HPDE6-E6E7 (cell line): ENCODE data around the gene KRT33A.
"Not testable (repeated sequence)": the region's sequence is repeated elsewhere in the genome, so short reads cannot be mapped to it uniquely, and the experiment has no call there.

ENCODE experiments used
- DNase-seq: peaks from one replicate; pipeline ENCODE4 v3.0.0; 2011; ENCODE audit warnings: missing footprints; ENCODE audit errors: extremely low spot score

Gene KRT33A

DNA sequence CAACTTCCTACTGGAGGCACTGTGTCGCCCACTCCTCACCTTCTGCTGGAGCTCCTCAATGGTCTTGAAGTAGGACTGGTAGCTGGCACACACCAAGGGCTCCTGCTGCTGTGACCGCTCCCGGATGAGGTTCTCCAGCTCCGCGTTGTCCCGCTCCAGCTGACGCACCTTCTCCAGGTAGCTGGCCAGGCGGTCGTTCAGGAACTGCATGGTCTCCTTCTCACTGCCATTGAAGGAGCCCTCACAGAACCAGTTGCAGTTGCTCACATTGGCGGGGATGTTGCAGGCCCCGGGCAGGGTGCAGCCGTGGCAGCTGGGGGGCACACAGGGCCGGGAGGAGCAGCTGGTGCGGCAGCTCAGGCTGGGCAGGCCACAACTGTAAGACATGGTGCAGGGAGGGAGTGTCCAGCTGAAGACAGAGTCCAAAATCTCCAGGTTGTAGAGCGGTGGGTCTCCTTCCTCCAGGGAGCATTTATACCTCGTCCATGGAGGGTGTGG, at the start of gene KRT33A:
KRT33A (minus strand) TSS at position 448 of the 498 bp plus-strand sequence; CDS start at position 387, 61 bp downstream.
- not testable (repeated sequence) for DNase-seq

DNA sequence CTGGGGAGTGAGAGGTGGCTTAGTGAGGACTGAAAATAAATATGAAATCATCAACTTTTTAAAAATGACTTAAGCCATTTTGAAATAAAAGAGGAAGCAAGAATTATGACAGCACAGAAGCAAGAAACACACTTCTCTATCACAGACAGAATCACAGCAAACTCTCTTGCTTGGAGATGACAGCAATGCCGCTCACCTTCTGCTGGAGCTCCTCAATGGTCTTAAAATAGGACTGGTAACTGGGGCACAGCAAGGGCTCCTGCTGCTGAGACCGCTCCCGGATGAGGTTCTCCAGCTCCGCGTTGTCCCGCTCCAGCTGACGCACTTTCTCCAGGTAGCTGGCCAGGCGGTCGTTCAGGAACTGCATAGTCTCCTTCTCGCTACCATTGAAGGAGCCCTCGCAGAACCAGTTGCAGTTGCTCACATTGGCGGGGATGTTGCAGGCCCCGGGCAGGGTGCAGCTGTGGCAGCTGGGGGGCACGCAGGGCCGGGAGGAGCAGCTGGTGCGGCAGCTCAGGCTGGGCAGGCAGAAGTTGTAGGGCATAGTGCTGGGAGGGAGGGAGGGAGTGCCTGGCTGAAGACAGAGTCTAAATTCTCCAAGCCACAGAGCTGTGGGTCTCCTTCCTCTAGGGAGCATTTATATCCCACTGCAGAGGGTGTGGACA, 46.5 kb upstream of the KRT33A start, which contains the start of gene KRT31:
KRT31 (minus strand) TSS at position 613 of the 665 bp plus-strand sequence; CDS start at position 544, 69 bp downstream.
- no peak for DNase-seq

DNA sequence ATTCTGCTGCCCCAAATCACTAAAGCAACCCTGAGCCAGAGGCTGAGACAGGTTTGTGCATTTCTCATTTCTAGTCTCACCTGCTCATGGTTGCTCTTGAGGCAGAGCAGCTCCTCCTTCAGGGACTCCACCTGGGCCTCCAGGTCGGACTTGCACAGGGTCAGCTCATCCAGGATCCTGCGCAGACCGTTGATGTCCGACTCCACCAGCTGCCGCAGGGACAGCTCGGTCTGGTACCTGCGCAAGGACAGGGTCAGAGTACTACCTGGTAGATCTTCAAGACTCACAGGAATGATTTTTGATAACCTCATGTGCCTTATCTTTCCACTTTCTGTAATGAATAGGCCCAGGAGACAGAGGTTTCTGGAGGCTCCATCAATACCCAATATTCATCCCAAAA, 45.7 kb upstream of the KRT33A start:
- DNase-seq = no peak

DNA sequence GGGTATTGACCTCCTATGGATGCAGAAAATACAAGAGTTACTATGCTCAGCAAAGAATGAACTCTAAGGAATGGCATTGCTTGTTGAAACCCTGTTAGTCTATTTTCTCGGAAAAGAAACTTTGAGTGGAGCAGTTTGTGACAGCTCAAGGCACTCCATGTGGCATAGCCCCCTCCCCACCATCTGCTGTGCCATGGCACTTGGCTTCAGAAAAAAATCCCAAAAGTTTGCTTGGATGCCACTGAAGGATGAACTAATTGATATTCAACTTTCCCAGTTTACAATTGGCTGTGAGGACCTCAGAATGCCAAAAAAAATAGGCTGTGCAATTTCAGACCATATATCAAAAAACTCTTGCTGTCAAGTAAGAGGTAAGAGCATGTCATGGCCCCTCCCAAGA, 45.0 kb upstream of the KRT33A start:
- DNase-seq = no peak

DNA sequence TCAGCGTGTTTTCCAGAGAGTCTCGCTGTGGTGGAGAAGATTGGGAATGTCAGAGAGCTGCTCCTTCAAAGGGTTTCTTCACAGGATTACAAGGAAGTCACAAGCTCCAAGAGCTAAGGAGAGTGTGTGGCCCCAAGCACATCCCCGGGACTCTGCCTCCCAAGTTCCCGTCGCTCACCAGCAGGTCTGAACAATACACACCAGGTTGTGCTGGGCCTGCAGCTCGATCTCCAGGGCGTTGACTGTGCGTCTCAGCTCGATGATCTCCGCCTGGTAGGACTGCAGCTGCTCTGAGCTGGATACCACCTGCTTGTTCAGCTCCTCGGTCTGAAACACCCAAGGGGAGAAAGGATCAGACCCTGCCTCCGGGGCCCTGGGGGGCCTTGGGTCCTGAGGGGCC, 44.4 kb upstream of the KRT33A start:
- not testable (repeated sequence) for DNase-seq

DNA sequence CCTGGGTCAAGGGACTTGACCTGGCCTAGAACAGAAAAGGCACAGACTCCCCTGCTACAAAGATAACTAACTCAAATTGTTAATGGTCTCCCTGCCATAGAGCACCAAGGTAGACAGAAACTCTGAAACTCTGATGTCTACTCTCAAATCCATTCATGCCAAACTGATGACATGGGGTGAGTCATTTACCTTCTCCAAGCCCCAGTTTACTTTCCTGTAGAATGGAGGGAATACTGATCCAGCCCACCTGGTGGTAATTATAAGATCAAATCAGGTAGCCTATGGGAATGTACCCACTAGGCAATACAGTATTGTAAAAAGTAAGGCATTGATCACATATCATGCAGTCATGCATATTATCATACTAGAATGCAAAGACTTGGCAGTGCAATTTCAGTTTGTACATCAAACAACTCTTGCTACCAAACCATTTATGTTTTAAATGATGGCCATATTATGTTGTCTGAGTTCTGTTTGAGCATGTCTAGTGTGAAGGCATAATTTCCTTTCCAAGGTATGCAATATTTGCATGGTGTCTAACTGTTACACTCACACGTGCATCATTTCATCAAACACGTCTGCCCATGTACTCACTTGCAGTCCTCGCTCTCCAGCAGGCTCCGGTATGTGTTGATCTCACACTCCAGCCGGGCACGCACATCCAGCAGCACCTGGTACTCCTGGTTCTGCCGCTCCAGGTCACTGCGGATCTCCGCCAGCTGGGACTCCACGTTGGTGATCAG, 43.8 kb upstream of the KRT33A start:
- DNase-seq = no peak

DNA sequence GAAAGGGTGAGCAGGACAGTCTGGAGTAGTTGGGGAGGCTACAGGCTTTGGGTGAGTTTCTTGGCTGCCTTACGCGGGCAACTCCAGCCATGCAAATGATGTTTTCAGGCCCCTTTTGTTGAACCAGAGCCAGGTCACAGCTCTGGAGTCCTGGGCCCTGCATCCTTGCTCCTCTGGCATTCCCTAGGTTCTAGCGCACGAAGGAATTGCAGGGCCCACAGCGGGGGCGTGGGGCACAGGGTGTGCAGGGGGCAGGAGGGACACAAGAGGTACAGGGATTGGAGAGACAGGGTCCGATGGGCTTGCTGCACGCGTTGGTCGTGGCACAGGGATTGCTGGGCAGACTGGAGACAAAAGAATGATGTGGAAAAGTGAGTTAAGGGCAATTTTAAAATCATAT, 43.2 kb upstream of the KRT33A start:
- DNase-seq = no peak

DNA sequence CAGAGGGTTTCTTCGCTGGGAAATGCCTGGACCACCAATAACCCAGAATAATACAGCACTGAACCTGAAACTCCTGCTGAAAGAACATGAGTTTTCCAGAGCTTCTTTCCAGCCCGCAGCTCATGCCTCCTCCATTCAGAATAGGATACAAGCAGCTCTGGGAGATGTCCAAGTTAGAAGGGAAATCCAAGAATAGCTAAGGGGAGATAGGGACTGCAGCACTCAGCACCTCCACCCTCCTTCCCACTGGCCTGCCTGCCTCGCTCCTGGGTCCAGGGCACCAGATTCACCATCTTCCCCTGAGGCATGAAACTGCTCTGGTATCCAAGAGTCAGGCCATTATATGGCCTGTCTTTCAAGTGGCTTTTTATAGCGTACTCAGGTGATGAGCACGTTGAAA, 42.7 kb upstream of the KRT33A start:
- no peak for DNase-seq

DNA sequence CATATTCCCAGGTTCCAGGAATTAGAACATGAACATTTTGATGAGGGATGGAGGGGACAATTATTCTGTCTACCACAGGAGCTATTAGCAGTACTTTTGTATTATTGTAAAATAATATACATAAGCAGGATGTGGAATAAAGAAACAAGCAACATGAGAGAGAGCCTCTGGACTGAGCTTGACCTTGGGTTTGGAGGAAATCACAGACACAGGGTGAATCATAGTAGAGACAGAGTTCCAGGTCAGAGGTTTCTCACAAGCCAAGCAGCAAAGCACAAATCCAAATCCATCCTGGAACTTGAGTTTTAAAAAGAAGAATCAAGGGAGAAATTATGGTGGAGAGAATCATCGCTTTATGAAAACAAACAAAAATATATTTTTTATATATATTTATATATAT, 41.6 kb upstream of the KRT33A start:
- no peak for DNase-seq

DNA sequence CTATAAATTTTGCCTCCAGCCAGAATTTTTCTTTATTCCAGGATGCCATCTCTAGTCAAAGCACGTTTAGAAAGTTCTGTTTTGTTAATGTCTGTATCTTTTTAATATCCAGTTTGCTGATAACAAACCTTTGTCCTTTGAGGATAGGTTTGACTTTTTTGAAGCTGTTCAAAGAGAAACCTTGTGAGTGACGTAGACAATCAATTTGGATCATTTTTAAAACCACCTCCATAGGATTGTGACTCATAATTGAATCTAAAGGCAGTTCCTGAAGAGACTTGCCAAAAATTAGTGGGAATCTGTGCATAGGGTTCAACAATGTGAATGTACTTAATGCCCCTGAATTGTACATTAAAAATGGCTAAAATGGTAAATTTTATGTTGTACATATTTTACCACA, 40.9 kb upstream of the KRT33A start:
- DNase-seq = no peak

DNA sequence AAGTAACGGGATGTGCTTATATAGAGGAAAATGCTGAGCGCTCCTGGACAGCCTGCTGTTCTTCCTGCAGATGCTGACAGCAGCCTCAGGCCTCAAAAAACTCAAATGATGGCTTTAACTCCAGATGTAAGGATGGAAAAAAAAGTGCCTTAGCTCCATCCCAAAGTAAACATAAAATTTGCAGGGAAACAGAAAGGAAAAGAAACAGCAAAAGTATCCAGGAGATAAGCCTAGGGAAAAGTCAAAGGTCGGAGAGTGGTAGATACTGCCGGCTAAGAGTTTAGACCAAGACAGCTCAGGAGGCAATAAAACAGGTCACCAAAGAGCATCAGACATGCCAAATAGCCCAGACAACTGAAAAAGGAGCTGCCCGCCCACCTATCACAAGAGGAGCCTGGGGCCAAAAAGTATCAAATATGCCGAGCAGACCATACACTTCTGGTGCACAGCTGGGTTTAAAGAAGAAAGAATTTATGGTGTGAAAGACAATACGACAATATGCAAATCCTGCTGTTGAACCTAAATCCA, 39.8 kb upstream of the KRT33A start:
- no peak for DNase-seq

DNA sequence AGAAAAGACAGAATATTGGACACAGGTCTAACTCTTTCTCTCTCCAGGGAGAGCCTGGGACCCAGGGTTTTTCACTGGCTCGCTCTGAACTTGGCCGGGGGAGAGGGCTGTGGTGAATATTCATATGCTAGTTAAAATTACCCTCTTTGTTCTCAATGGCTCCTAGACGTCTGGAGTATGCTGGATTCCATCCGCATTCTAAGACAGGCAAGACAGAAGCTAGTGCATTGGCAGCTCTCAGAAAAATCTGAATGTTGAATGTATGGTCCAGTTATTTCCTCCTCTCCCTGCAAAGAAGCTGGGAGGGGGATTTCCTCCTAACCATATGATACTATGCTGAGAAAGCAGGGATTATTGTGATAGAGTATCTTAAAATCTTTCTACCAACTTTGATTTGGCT, 37.0 kb upstream of the KRT33A start:
- no peak for DNase-seq

DNA sequence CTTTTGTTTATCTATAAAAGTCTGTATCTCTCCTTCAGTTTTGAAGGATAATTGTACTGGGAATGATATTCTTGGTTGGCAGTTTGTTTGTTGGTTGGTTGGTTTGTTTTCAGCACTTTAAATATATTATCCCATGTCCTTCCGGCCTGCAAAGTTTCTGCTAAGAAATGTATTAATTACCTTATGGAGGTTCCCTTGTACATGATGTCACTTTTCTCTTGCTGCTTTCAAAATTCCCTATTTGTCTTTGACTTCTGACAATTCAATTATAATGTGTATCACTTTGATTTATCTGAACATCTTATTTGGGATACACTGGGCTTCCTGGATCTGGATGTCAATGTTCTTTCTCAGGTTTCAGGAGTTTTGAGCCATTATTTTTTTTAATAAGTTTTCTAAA, 35.6 kb upstream of the KRT33A start:
- no peak for DNase-seq

DNA sequence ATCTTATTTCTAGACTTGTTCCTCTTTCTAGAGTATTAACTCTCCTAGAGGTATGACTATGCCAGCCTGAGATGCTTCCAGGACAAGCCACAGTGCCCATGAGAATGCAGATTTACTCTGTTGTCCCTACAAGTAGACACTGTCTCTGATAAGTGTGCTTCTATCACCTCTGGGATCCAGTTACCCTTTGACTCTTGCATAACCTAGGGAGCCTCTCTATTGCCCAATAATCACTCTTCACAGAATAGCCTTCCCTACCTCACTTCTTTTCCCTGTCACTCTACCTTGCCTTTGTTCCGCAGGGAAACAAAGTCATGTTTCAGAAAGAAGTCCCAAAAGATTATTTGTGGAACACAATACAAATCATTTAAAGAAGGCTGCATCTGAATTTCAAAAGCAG, 33.1 kb upstream of the KRT33A start:
- no peak for DNase-seq

DNA sequence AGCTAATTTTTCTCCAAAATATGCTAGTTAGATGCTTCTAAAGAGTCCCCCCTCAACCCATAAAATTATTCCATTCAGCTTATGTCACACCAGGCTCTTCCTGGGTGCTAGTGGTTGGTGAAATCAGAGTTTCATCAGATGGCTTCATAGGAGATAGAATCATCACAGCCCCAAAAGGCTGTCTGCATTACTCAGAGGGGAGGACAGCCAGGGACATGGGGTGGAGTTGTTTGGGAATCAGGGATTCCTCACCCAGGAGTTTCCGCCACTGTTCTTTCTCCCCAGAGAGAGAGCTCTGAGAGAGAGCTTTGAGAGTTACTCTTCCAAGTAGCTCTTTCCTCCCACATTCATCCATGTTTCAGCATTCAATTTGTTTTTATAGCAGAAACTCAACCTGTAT, 31.8 kb upstream of the KRT33A start:
- DNase-seq = no peak

DNA sequence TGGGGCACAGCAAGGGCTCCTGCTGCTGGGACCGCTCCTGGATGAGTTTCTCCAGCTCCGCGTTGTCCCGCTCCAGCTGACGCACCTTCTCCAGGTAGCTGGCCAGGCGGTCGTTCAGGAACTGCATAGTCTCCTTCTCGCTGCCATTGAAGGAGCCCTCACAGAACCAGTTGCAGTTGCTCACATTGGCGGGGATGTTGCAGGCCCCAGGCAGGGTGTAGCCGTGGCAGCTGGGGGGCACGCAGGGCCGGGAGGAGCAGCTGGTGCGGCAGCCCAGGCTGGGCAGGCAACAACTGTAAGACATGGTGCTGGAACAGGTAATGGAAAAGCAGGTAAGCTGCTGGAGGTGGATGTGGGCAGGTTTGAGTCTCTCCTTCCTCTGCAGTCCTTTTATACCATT, 31.3 kb upstream of the KRT33A start, which contains the start of gene KRT34:
KRT34 (minus strand) TSS at position 364 of the 400 bp plus-strand sequence; CDS start at position 304, 60 bp downstream.
- not testable (repeated sequence) for DNase-seq

DNA sequence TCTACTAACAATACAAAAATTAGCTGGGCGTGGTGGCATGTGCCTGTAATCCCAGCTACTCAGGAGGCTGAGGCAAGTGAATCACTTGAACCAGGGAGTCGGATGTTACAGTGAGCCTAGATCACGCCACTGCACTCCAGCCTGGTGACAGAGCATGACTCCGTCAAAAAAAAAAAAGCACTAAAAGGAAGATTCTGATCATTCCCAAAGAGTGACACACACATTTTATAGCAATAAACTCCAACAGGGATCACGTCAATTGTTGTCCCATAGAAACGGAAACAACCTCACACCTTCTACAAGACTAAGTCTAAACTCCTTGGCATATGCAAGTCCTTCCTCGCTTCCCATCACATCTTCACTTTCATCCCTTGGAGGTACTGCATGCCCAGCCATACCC, 29.5 kb upstream of the KRT33A start:
- peak; percentile 58 for DNase-seq

DNA sequence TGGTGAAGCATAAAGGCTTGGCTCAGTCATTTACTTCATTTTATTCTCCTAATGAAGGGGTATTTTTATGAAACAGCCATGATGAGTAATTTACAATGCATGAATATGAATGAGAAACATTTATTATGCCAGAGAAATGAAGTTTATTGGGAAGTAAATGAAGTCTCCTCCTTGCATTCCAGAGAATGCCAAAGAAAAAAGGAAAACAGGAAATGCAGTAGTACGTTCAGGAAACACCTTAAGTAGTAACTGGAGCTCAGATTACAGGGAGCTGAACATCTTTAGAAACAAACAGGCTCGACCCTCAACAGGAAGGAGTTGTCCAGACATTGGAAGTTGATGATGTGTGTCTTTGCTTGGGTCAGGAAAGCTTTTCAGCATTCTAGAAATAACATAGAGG, 26.9 kb upstream of the KRT33A start:
- no peak for DNase-seq

DNA sequence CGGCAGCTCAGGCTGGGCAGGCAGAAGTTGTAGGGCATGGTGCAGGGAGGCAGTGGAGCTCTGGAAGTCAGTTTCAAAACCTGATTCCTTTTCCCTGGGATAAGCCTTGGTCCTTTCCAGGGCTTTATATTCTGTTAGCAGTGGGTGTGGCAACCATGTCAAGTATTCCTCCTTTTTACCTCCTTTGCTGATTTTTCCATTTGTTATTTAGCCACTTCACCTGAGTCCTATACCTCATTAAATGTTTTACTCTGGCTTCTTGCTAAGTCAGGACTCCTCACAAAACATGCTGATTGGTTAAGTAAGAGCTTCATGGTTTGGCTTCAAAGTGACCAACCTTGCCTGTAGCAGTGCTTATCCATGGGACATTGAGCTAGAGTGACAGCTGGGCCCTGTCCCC, 19.1 kb upstream of the KRT33A start, which contains the start of gene KRT33B:
KRT33B (minus strand) TSS at position 101 of the 400 bp plus-strand sequence; CDS start at position 38, 63 bp downstream.
- DNase-seq = no peak

DNA sequence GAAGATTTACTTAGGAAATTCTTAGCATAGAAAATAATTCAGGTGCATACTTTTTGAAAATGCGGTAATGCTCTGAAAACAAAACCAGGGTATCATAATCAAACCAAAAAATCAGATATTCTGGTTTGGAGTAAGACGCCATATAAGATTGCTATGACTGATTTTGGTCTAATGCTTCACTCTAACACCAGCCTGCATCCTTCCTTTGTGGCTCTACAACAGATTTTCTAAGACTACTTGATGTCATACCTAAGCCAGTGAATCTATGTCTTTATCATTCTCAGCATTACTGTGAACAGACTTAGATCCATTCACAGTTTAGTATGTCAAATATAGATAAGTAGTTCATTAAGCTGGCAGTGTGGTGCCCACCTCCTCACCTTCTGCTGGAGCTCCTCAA, 18.4 kb upstream of the KRT33A start:
- no peak for DNase-seq

DNA sequence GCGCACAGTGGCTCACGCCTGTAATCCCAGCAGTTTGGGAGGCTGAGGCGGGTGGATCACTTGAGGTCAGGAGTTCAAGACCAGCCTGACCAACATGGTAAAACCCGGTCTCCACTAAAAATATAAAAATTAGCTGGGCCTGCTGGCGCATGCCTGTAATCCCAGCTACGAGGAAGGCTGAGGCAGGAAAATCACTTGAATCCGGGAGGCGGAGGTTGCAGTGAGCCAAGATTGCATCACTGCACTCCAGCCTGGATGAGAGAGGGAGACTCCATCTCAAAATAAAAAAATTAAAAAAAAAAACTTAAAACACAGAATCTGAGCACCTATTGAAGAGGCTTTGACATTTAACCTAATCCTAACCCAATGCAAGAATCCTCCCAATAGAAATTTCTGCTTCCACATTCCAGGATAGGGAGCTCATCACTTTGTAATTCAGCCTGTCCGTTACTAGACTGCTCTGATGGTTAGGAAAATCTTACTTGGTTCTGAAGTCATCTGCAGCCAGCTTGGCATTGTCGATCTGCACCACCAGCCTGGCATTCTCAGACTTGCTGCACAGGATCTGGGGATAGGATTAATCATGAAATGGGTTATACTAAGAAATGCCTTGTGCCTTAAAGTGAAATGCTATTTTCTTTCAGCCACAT, 16.9 kb upstream of the KRT33A start:
- peak; percentile 42 for DNase-seq

DNA sequence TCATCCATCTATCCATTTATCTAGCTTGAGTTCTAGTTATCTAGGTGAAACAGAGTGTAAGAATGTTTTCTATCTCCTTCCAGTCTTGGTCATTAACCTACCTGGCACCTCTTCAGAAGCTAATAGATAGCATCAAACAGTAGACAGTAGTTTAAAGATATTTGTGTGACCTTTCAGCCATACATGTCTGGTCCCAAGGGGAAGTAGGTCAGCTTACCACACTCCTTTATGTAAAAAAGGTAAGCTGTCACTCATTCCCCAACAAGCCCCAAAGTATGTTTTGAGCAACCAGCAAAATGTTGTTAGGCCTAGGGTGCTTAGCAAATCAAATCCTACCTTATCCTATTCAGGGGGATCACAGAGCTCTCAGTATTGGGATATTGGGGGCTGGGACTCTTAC, 15.4 kb upstream of the KRT33A start:
- no peak for DNase-seq
